HG03558 (cell line): ENCODE results near the gene GLI1.
"Not testable (repeated sequence)": the region's sequence is repeated elsewhere in the genome, so short reads cannot be mapped to it uniquely, and the experiment has no call there.

Source experiments
- ATAC-seq: cut with Tn5 transposase; IDR thresholded peaks from one replicate; pipeline ENCODE4 v1.9.1; 2021; ENCODE audit warnings: moderate number of reproducible peaks; ENCODE audit not compliant: unreplicated experiment; ENCODE audit errors: extremely low read depth

The GLI1 gene

DNA sequence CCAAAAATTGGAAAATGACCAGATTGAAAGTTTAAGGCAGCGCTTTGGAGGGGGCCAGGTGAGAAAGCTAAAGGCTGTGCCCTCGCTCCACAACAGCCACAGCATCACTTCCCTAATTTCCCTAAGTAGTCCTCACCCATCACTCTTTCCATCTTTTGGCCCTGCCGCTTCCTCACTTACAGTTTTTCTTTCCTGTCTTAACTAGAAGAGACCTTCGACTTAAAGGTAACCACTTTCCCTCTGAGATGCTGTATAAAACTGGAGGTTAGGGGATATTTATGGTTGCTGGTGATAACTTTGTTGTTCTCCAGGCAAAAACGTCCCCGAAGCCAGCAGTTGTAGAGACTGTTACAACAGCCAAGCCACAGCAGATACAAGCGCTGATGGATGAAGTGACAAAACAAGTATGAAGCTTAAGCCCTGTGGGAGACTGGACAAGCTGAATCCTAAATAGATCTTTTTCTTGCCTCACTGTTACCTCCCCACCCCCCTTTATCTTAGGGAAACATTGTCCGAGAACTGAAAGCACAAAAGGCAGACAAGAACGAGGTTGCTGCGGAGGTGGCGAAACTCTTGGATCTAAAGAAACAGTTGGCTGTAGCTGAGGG lies 56.5 kb downstream of the GLI1 start:
- no peak for ATAC-seq

DNA sequence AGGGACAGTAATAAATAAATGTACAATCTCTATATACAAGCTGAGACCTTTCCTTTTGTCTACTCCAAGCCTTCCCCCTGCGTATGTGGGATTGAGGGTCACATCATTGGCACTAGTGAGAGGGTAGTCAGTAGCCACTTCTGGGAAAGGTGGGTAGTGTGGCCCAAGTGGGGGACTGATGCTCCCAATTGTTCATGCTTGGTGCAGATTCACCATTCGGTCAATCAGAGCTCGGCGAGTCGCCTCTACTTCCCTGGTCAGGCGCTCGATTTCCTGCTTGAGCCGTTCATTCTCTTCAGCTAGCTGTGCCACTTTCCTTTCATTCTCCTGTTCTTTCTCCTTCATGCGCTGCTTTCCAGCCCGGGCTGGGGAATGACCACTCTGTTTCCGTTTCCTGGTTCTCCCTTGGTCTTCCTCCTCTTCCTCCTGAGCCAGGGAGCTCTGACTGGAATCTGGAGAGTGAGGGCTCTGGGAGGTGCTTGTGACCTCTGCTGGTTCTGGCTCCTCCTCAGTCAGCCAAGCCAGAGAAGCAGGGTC lies 57.1 kb downstream of the GLI1 start:
- ATAC-seq = no peak

DNA sequence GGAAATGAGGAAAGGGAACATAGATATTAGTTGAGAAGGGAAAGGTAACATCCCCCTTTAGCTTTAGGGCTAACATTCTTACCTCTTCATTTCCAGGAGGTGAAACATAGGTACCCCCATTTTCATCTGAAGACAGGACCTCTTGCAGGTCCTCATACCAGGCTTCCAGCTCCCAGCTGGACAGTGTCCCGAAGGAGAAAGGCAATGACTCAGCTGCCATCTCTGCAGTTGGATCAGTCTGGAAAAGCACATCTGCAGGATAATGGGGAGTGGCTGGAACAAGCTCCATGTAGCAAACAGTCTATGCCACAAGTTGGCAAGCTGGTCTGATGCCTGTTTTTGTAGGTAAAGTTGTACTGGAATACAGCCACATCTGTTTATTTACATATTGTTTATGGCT lies 57.6 kb downstream of the GLI1 start:
- ATAC-seq = no peak

GRCh38 chr12:57517718-57518117 lies 58.1 kb downstream of the GLI1 start:
- ATAC-seq = not testable (repeated sequence)

- no peak for ATAC-seq
These were observed 58.8 kb downstream of the GLI1 start for GRCh38 chr12:57518176-57518919.

DNA sequence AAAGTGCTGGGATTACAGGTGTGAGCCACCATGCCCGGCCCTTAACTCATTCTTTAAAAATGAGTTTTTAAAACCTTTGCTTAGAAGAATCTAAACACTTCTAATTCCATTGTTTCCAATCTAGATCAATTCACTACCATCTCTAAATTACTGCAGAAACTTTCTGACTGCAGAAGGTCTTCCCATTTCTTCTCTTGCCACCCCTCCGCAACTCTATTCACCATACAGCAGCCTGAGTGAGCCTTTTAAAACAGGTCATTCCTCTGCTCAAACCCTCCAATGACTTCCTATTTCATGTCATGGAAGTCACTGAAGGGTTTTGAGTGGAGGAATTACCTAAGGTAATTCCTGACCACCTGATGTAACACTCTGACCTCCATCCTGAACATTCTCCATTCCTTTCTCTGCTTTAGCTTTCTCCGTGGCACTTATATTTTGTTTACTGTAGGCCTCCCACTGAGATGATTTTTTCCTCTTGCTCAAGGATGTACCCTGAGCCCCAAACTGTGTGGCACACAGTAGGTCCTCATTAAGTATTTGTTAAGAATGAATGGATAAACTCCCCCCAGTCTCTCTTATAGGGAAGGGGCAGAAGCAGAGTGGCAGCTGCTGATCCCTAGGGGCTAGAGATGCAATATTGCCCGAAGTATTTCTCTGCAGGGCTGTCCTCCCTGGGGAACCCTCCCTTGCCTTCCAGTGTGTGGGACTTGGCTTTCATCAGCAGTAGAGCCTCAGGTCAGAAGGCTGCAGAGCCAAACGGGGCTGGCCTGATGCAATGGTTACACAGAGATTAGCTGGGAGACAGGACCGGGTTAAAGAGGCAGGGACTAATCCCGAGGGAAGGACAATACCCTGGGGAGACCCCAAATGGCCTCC lies 59.6 kb downstream of the GLI1 start:
- ATAC-seq = no peak

GRCh38 chr12:57519796-57520052 lies 60.1 kb downstream of the GLI1 start:
- no peak for ATAC-seq

- ATAC-seq = peak; percentile 45
These were observed 60.7 kb downstream of the GLI1 start, which contains the start of gene DDIT3 for GRCh38 chr12:57520053-57520818. Gene DDIT3, minus strand, starts transcription at chr12:57520514. Its CDS starts 3,108 bp downstream, at chr12:57517406.

GRCh38 chr12:57521525-57522010 lies 62.0 kb downstream of the GLI1 start:
- ATAC-seq = no peak
